ENCODE results near the gene CA4. TPM values are rescaled to one million over a fixed set of nuclear protein-coding genes. Genes with fewer than 3 reads are reported as not detected.
A peak's percentile ranks its signal among the peaks of the same experiment; 100 is the strongest.

CA4 gene
- total and polyA plus RNA-seq, 2 donors (not counting 1 experiment from before 2014, with no cell fraction given) = not detected

DNA sequence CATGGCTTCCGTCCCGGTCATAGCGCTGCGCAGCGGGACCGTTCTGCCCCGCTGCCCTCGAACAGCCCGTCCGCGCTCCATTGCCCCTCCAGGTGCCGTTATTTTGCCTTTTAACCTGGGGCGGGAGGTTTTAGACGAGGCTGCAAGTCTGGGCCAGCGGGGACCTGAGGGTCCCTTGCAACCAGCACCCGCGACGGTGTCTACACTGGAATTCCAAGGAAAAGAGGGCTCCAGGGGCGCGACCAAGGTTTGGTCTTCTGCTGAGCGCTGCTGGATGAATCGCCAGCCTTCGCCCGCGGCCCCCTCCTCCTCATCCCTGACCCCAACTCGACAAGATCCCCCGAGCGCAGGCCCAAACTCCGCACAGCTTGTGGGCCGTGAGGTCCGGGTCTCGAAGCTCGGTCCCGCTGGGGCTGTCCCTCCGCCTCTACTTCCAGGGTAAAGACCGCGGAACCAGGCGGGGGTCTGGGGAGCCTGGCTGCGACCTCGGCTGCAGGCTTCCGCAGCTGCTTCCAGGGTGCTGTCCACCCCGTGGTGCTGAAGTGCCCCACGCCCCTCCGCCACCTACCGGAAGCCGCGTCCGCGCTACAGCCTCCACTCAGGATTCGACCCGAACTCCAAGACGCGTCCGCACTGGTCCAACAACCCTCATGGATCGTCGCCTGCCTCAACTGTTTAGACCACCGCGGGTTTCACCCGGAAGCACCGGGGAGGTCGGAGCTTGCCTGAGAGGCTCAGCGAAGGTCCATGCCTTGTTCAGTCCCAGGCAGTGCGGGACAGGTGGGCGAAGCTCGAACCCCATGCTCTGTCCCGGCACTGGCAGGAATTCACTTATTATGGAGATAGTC, 10.1 kb upstream of the CA4 start:
- H3K4me3 ChIP-seq (ENCODE audit: control extremely low read depth in 1 of 5, extremely low read depth in 1 of 5, insufficient read depth in 1 of 5, low read depth in 2 of 5, low read length in 4 of 5) = peak overlapping the region in 1 of 5 experiments; percentile 9
- peak overlapping the region; percentile 34 for H3K4me3 Mint-ChIP-seq

More for the DNA sequence above, 10.1 kb upstream of the CA4 start:
- ChIA-PET CTCF (interaction anchor here (0.9 to 1.7 kb wide), 2 partner anchors 41 to 258 kb away, joined by 3 to 5 read pairs; no protein-coding TSS in a partner anchor), POLR2A (interaction anchor here (0.9 kb wide), 1 partner anchor 61 kb away, joined by 8 read pairs; the partner anchor contains the start of gene HEATR6)
- Mint-ChIP-seq H3K27me3 (peaks cover 39% of the 10 kb centered on the region), H3K27ac (no peak overlapping the region), H3K9me3 (ENCODE audit: insufficient read depth) (no peaks in the 10 kb centered on the region), H3K4me1 (peaks cover 52% of the 10 kb centered on the region)
- no peak overlapping the region for H3K9ac ChIP-seq (ENCODE audit: low read length)
- intact Hi-C loops (cut with micrococcal nuclease) = loop anchor here (10.0 kb wide), 2 partner anchors 55 to 465 kb away; partner anchors contain the start of gene PPM1D
- H3K4me1 ChIP-seq (ENCODE audit: control insufficient read depth in 2 of 2, insufficient read depth in 2 of 2, low read length in 2 of 2) = peaks cover 44 to 49% of the 10 kb centered on the region in 2 donors
- DNase-seq (peak; percentile 79), ATAC-seq (ENCODE audit: low read depth) (peak; percentile 28)
- H3K27me3 ChIP-seq (replicated peaks in 1 of 4; ENCODE audit: control extremely low read depth in 1 of 4, control insufficient read depth in 3 of 4, insufficient read depth in 4 of 4, low read length in 3 of 4) = peaks cover 0 to 55% (median 34%) of the 10 kb centered on the region in 4 experiments
- H3K36me3 ChIP-seq (replicated peaks in 1 of 2; ENCODE audit: control extremely low read depth in 1 of 2, control insufficient read depth in 1 of 2, extremely low read depth in 1 of 2, insufficient read depth in 2 of 2, low read length in 1 of 2) = no peaks in the 10 kb centered on the region
- H3K4me2 ChIP-seq (replicated peaks; ENCODE audit: low read depth, low read length, poor library complexity, severe bottlenecking) = peak overlapping the region; percentile 59
- H2AFZ ChIP-seq (ENCODE audit: insufficient read depth, low read depth, low read length, poor library complexity, severe bottlenecking) = no peak overlapping the region
- H4K20me1 ChIP-seq (ENCODE audit: control insufficient read depth, insufficient read depth, low read length, poor library complexity, severe bottlenecking) = no peaks in the 10 kb centered on the region
- no peak overlapping the region for H3K27ac ChIP-seq (ENCODE audit: low read length in 2 of 2)
- no peak for TF ChIP-seq EZH2 (IDR thresholded peaks at IDR 0.05; ENCODE audit: borderline replicate concordance, insufficient read depth, low read depth, low read length, poor library complexity, severe bottlenecking)
- peak; percentile 61 for TF ChIP-seq CTCF (IDR thresholded peaks at IDR 0.05)
- peaks cover 0 to 38% (median 0%) of the 10 kb centered on the region in 3 donors for H3K9me3 ChIP-seq (ENCODE audit: control extremely low read depth in 1 of 3, control insufficient read depth in 2 of 3, insufficient read depth in 1 of 3, low read length in 2 of 3)
- 8% methylated on average over 66 of the region's 66 CpGs for WGBS (ENCODE audit: insufficient coverage)
- H3K79me2 ChIP-seq (ENCODE audit: control insufficient read depth, insufficient read depth, low read length) = no peaks in the 10 kb centered on the region
